Measurements from ENCODE around the gene GABARAPL2.

The GABARAPL2 gene

DNA sequence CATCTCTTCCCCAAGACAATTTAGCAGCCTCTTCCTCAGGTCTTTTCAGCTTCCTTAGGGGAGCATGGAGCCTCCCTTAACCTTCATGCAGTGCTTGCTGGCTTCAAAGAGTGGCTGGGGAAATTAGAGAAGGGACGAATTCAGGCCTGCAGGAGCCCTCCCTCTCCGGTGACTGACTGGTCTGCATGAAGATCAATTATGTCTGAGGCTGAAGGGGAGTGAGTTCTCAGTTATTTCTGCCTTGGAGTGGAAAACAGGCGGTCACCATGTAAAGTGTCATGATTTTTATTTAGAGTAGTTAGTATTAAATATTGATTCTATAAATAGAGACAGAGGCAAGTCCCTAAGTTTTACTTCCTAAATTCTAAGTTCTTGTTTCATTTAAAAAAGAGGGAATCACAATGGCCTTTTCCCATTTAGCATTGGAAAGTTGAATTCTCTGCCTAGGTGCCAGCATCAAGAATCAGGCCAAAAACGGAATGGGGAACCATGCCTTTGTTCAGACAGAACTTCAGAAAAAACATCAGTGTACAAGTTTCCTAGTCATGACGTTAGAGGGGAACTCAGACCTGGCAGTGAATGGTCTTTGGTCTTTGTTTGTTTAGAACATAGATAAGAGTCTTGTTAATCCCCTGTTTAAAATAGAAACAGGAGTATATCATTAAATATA, 4.4 kb downstream of the GABARAPL2 start:
- H3K27ac ChIP-seq, result peak overlapping the region; percentile 85
- H3K4me3 ChIP-seq (ENCODE audit: low read depth in 1 of 2, low read length in 1 of 2), result no peak overlapping the region
- no peaks in the 10 kb centered on the region for H3K9me3 ChIP-seq
- peaks cover 83% of the 10 kb centered on the region for H3K36me3 ChIP-seq
- H3K4me1 ChIP-seq (ENCODE audit: control insufficient read depth in 1 of 2, insufficient read depth in 1 of 2, low read depth in 1 of 2, low read length in 1 of 2), result peaks cover 52% of the 10 kb centered on the region in 2 experiments
- TF ChIP-seq, protein P1, sequence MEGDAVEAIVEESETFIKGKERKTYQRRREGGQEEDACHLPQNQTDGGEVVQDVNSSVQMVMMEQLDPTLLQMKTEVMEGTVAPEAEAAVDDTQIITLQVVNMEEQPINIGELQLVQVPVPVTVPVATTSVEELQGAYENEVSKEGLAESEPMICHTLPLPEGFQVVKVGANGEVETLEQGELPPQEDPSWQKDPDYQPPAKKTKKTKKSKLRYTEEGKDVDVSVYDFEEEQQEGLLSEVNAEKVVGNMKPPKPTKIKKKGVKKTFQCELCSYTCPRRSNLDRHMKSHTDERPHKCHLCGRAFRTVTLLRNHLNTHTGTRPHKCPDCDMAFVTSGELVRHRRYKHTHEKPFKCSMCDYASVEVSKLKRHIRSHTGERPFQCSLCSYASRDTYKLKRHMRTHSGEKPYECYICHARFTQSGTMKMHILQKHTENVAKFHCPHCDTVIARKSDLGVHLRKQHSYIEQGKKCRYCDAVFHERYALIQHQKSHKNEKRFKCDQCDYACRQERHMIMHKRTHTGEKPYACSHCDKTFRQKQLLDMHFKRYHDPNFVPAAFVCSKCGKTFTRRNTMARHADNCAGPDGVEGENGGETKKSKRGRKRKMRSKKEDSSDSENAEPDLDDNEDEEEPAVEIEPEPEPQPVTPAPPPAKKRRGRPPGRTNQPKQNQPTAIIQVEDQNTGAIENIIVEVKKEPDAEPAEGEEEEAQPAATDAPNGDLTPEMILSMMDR (IDR thresholded peaks at IDR 0.05), result no peak
- H3K27me3 ChIP-seq, result no peaks in the 10 kb centered on the region

DNA sequence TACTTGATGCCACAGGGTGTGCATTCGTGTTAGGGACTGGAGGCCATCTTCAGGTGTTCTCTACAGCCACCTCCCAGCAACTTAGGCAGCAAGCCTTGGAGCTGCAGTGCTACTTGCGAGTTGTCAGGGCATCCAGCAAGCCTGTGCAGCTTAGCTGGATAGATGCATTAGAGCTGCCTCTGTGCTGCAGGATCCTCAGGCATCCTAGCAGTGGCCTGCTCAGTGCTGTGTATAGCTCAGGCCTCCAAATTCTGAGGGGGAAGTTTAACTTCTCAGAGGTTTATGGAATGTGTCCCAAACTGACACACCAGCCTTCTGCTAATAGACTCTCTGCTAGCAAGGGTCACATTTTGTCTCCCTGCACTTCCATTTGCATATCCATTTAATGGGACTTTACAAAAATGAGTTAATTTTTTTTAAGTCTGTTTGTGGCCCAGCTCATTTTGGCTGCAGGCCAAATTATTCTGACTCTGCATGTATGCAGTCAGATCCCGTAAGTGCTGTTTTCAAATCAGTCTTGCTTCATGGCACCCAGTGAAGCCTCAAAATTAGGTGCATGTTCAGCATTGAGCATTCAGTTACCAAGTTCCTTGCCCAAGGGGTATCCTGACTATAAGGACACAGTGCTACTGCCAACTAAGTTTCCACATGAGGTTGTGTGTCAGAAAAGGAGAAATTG, 6.8 kb downstream of the GABARAPL2 start:
- Histone ChIP-seq H3K4me1 (ENCODE audit: control insufficient read depth in 1 of 2, insufficient read depth in 1 of 2, low read depth in 1 of 2, low read length in 1 of 2) (peaks cover 31 to 35% of the 10 kb centered on the region in 2 experiments), H3K27me3 (no peaks in the 10 kb centered on the region), H3K4me3 (ENCODE audit: low read depth in 1 of 2, low read length in 1 of 2) (no peak overlapping the region), H3K27ac (no peak overlapping the region), H3K36me3 (peaks cover 100% of the 10 kb centered on the region), H3K9me3 (no peaks in the 10 kb centered on the region)
- TF ChIP-seq, protein P1 (IDR thresholded peaks at IDR 0.05), result no peak

DNA sequence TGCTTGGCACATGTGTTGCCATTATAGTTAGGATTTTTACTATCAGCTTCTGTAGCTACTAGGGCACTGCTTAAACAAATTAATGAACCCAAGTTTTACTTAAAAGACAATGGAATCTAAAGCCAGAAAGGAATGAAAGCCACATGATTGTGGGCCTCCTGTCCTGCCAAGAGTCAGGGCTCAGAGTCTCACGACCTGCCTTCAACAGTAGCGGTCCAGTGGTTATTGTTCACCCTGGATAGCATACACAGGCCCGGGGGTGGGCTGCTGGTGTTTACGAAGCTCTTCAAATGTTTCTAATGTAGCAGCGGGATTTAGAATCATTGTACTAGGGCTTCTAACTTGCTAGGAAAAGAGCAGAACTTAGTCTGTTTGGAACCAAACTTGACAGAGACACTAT, 7.8 kb downstream of the GABARAPL2 start:
- no peaks in the 10 kb centered on the region for H3K27me3 ChIP-seq
- TF ChIP-seq, protein P1 (IDR thresholded peaks at IDR 0.05), result no peak
- H3K4me3 ChIP-seq (ENCODE audit: low read depth in 1 of 2, low read length in 1 of 2), result no peak overlapping the region
- H3K27ac ChIP-seq, result no peak overlapping the region
- H3K4me1 ChIP-seq (ENCODE audit: control insufficient read depth in 1 of 2, insufficient read depth in 1 of 2, low read depth in 1 of 2, low read length in 1 of 2), result peaks cover 22 to 25% of the 10 kb centered on the region in 2 experiments
- H3K9me3 ChIP-seq, result no peaks in the 10 kb centered on the region
- peaks cover 100% of the 10 kb centered on the region for H3K36me3 ChIP-seq

DNA sequence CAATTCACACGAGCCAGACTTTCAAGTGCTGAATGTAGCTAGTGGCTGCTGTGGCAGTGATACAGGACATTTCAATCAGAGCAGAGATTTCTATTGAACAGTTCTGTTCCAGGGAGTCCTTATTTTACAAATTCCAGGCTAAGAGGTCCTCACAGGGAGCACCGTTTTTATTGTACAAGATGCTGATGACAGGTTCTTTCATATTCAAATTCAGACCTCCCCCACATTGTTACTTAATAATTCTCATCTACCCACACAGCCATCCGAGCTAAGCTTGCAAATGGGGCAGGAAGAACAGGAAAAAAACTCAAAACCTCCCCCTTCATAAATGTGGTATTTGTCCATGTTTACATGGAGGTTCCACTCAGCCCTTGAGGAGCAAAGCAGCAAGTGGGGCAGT, 9.8 kb downstream of the GABARAPL2 start:
- no peak overlapping the region for H3K27ac ChIP-seq
- TF ChIP-seq, protein P1 (IDR thresholded peaks at IDR 0.05), result no peak
- H3K36me3 ChIP-seq, result peaks cover 96% of the 10 kb centered on the region

DNA sequence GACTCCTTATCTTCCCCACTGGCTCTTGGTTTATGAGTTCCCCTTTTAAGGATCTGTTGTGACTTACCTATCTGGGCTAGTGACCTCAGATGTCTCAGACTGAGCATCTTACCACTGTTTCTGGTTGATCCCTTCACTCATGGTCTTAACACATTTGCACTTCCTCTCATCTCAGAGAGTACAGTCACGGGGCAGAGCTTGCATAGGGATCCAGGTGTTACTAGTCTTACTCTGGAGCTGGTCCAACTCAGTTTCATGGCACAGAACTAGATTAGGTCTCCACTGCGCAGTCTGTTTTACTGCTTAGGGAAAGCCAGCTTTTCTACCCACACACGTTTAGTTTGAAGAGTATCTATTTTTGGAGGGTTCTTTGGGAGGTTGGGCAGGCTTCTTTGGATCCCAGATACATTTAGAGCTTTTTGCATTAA, 10.2 kb downstream of the GABARAPL2 start:
- TF ChIP-seq, protein P1 (IDR thresholded peaks at IDR 0.05), result no peak

More for the DNA sequence above, 9.8 kb downstream of the GABARAPL2 start:
- no peak overlapping the region for H3K4me3 ChIP-seq (ENCODE audit: low read depth in 1 of 2, low read length in 1 of 2)
- no peaks in the 10 kb centered on the region for H3K27me3 ChIP-seq
- no peaks in the 10 kb centered on the region for H3K9me3 ChIP-seq
- peaks cover 2 to 11% of the 10 kb centered on the region in 2 experiments for H3K4me1 ChIP-seq (ENCODE audit: control insufficient read depth in 1 of 2, insufficient read depth in 1 of 2, low read depth in 1 of 2, low read length in 1 of 2)

More for the DNA sequence above, 10.2 kb downstream of the GABARAPL2 start:
- Histone ChIP-seq H3K4me1 (ENCODE audit: control insufficient read depth in 1 of 2, insufficient read depth in 1 of 2, low read depth in 1 of 2, low read length in 1 of 2) (peaks cover 0 to 11% of the 10 kb centered on the region in 2 experiments), H3K4me3 (ENCODE audit: low read depth in 1 of 2, low read length in 1 of 2) (no peak overlapping the region), H3K27ac (no peak overlapping the region), H3K9me3 (no peaks in the 10 kb centered on the region), H3K27me3 (no peaks in the 10 kb centered on the region), H3K36me3 (peaks cover 93% of the 10 kb centered on the region)

Measured in neutrophil (primary cell).